Inflammatory macrophage treated with lipopolysaccharide for 1 hour (primary cell): ENCODE results near the gene HLA-C.
"Not testable (repeated sequence)": the region's sequence is repeated elsewhere in the genome, so short reads cannot be mapped to it uniquely, and the experiment has no call there.

Experiments used
- DNase-seq, 2 donors: peaks; one replicate each; pipeline ENCODE4 v3.0.0-alpha.2; 2020 to 2022

Gene HLA-C

GRCh38 chr6:31268836-31269235, 3.1 kb downstream of the HLA-C start:
- no peak for DNase-seq

GRCh38 chr6:31268369-31268765, 3.5 kb downstream of the HLA-C start:
- DNase-seq = no peak

GRCh38 chr6:31267651-31268368, 4.1 kb downstream of the HLA-C start:
- DNase-seq = no peak

- no peak for DNase-seq
Measured at GRCh38 chr6:31266567-31267360, 5.1 kb downstream of the HLA-C start.

GRCh38 chr6:31265926-31266325, 6.0 kb downstream of the HLA-C start:
- no peak for DNase-seq

- not testable (repeated sequence) for DNase-seq
Measured at GRCh38 chr6:31263346-31263933, 8.5 kb downstream of the HLA-C start.

- not testable (repeated sequence) for DNase-seq
Measured at GRCh38 chr6:31259995-31260394, 11.9 kb downstream of the HLA-C start.

- DNase-seq = no peak
Measured at GRCh38 chr6:31252625-31253024, 19.3 kb downstream of the HLA-C start.

GRCh38 chr6:31251261-31251660, 20.6 kb downstream of the HLA-C start:
- no peak for DNase-seq

- DNase-seq = no peak
Measured at GRCh38 chr6:31249184-31249583, 22.7 kb downstream of the HLA-C start.

- no peak for DNase-seq
Measured at GRCh38 chr6:31247813-31248212, 24.1 kb downstream of the HLA-C start.

- no peak for DNase-seq
Measured at GRCh38 chr6:31246051-31246521, 25.8 kb downstream of the HLA-C start.

- DNase-seq = no peak
Measured at GRCh38 chr6:31243508-31243907, 28.4 kb downstream of the HLA-C start.

- DNase-seq = no peak
Measured at GRCh38 chr6:31239854-31240253, 32.0 kb downstream of the HLA-C start.

- DNase-seq = not testable (repeated sequence)
Measured at GRCh38 chr6:31234101-31234500, 37.8 kb downstream of the HLA-C start.

- DNase-seq = no peak
Measured at GRCh38 chr6:31228476-31228875, 43.4 kb downstream of the HLA-C start.

GRCh38 chr6:31227143-31227542, 44.7 kb downstream of the HLA-C start:
- DNase-seq = no peak

- DNase-seq = no peak
Measured at GRCh38 chr6:31225735-31226134, 46.2 kb downstream of the HLA-C start.

GRCh38 chr6:31222496-31222895, 49.4 kb downstream of the HLA-C start:
- no peak for DNase-seq
